HG02759 (cell line): ENCODE measurements around the gene ATF7.
"Not testable (repeated sequence)": the region's sequence is repeated elsewhere in the genome, so short reads cannot be mapped to it uniquely, and the experiment has no call there.

ENCODE experiments used
- ATAC-seq: cut with Tn5 transposase; IDR thresholded peaks from one replicate; pipeline ENCODE4 v1.9.1; 2021; ENCODE audit warnings: mild to moderate bottlenecking, moderate library complexity; ENCODE audit not compliant: unreplicated experiment

ATF7 gene

GRCh38 chr12:53485955-53486735 is 140.0 kb downstream of the ATF7 start:
- no peak for ATAC-seq

- no peak for ATAC-seq
Measured at GRCh38 chr12:53484686-53485575, 141.3 kb downstream of the ATF7 start.

- ATAC-seq = no peak
Measured at GRCh38 chr12:53483979-53484377, 142.2 kb downstream of the ATF7 start.

GRCh38 chr12:53483225-53483978 is 142.8 kb downstream of the ATF7 start:
- ATAC-seq = no peak

- no peak for ATAC-seq
Measured at GRCh38 chr12:53482626-53483168, 143.5 kb downstream of the ATF7 start.

- ATAC-seq = no peak
Measured at GRCh38 chr12:53481939-53482586, 144.1 kb downstream of the ATF7 start.

GRCh38 chr12:53481458-53481857 is 144.7 kb downstream of the ATF7 start:
- ATAC-seq = not testable (repeated sequence)

GRCh38 chr12:53480491-53481442 is 145.4 kb downstream of the ATF7 start:
- no peak for ATAC-seq

GRCh38 chr12:53479331-53479730 is 146.9 kb downstream of the ATF7 start:
- no peak for ATAC-seq

- no peak for ATAC-seq
Measured at GRCh38 chr12:53478865-53479264, 147.3 kb downstream of the ATF7 start.

- no peak for ATAC-seq
Measured at GRCh38 chr12:53476769-53477209, 149.4 kb downstream of the ATF7 start.

- no peak for ATAC-seq
Measured at GRCh38 chr12:53474819-53475218, 151.4 kb downstream of the ATF7 start.

- ATAC-seq = no peak
Measured at GRCh38 chr12:53474077-53474476, 152.1 kb downstream of the ATF7 start.

- ATAC-seq = no peak
Measured at GRCh38 chr12:53472056-53472582, 154.1 kb downstream of the ATF7 start.

- no peak for ATAC-seq
Measured at GRCh38 chr12:53468282-53468681, 157.9 kb downstream of the ATF7 start.

- ATAC-seq = no peak
Measured at GRCh38 chr12:53467880-53468279, 158.3 kb downstream of the ATF7 start.

- no peak for ATAC-seq
Measured at GRCh38 chr12:53467082-53467481, 159.1 kb downstream of the ATF7 start.

- no peak for ATAC-seq
Measured at GRCh38 chr12:53466640-53467039, 159.5 kb downstream of the ATF7 start.

GRCh38 chr12:53465679-53466078 is 160.5 kb downstream of the ATF7 start:
- ATAC-seq = no peak
